Gastroesophageal sphincter (tissue), 3 donors: ENCODE results near the gene KRT84.

Experiments used
- CTCF ChIP-seq, 4 experiments: fragments of 200-600 bp in 2 of 4; fragments of 450-650 bp in 2 of 4; sonication (generic) in 1 of 4; IDR thresholded peaks; one replicate each; pipeline ENCODE4 v1.5.1; 2017 to 2019; ENCODE audit warnings: antibody characterized with exemption in 4 of 4, mild to moderate bottlenecking in 2 of 4, moderate library complexity in 2 of 4
- POLR2A ChIP-seq, 2 donors: fragments of 450-650 bp; IDR thresholded peaks; one replicate each; pipeline ENCODE4 v1.6.1; 2017; ENCODE audit warnings: antibody characterized with exemption in 2 of 2, mild to moderate bottlenecking in 2 of 2, moderate library complexity in 1 of 2

GRCh38 chr12:52360663-52361271, 24.7 kb downstream of the KRT84 start:
- TF ChIP-seq CTCF (IDR thresholded peaks at IDR 0.05) (no peak), POLR2A (IDR thresholded peaks at IDR 0.05) (no peak)
